ENCODE results near the gene SULT2B1.

GRCh38 chr19:48561412-48561811, 9.4 kb downstream of the SULT2B1 start:
- no peak for TF ChIP-seq CTCF (conservative IDR thresholded peaks at IDR 0.05 in 1 of 2, IDR thresholded peaks at IDR 0.05 in 1 of 2; ENCODE audit: low read depth in 1 of 2, low read length in 2 of 2)
- no peak for TF ChIP-seq EZH2 (IDR thresholded peaks at IDR 0.05; ENCODE audit: low read length, missing control alignments)

Measured in fibroblast of lung (primary cell).